Activated CD8-positive, alpha-beta memory T cell treated with anti-CD3 and anti-CD28 coated beads for 48 hours (primary cell): Measurements from ENCODE around the gene USH2A.

Experiments
- DNase-seq, 3 experiments: peaks; one replicate each; pipeline ENCODE4 v3.0.0-alpha.2; 2020; ENCODE audit warnings: low read depth in 2 of 3, low spot score in 2 of 3

The USH2A gene

GRCh38 chr1:215970406-215970805 lies 452.8 kb downstream of the USH2A start:
- no peak for DNase-seq

- no peak for DNase-seq
Measured at GRCh38 chr1:215963621-215964020, 459.6 kb downstream of the USH2A start.

GRCh38 chr1:215963040-215963439 lies 460.2 kb downstream of the USH2A start:
- no peak for DNase-seq

GRCh38 chr1:215958841-215959240 lies 464.4 kb downstream of the USH2A start:
- no peak for DNase-seq

- DNase-seq, result no peak
Measured at GRCh38 chr1:215957663-215958062, 465.6 kb downstream of the USH2A start.

- DNase-seq, result no peak
Measured at GRCh38 chr1:215932558-215932957, 490.7 kb downstream of the USH2A start.

GRCh38 chr1:215926670-215927069 lies 496.6 kb downstream of the USH2A start:
- no peak for DNase-seq

- no peak for DNase-seq
Measured at GRCh38 chr1:215923129-215923824, 500.0 kb downstream of the USH2A start.

GRCh38 chr1:215911406-215911968 lies 511.8 kb downstream of the USH2A start:
- no peak for DNase-seq

GRCh38 chr1:215905493-215906115 lies 517.6 kb downstream of the USH2A start:
- no peak for DNase-seq

- DNase-seq, result no peak
Measured at GRCh38 chr1:215900684-215901083, 522.6 kb downstream of the USH2A start.

GRCh38 chr1:215899901-215900300 lies 523.3 kb downstream of the USH2A start:
- no peak for DNase-seq

- no peak for DNase-seq
Measured at GRCh38 chr1:215895893-215896292, 527.4 kb downstream of the USH2A start.

GRCh38 chr1:215895276-215895675 lies 528.0 kb downstream of the USH2A start:
- no peak for DNase-seq

GRCh38 chr1:215894617-215895016 lies 528.6 kb downstream of the USH2A start:
- DNase-seq, result no peak

- DNase-seq, result no peak
Measured at GRCh38 chr1:215891266-215892057, 531.8 kb downstream of the USH2A start.

- DNase-seq, result no peak
Measured at GRCh38 chr1:215890438-215890837, 532.8 kb downstream of the USH2A start.

GRCh38 chr1:215889871-215890270 lies 533.4 kb downstream of the USH2A start:
- DNase-seq, result no peak

- DNase-seq, result no peak
Measured at GRCh38 chr1:215888159-215888558, 535.1 kb downstream of the USH2A start.

GRCh38 chr1:215887627-215888026 lies 535.6 kb downstream of the USH2A start:
- DNase-seq, result no peak

GRCh38 chr1:215883004-215883403 lies 540.2 kb downstream of the USH2A start:
- no peak for DNase-seq

GRCh38 chr1:215878843-215879242 lies 544.4 kb downstream of the USH2A start:
- DNase-seq, result no peak
